ENCODE measurements around the gene TENT5C.

TENT5C gene

DNA sequence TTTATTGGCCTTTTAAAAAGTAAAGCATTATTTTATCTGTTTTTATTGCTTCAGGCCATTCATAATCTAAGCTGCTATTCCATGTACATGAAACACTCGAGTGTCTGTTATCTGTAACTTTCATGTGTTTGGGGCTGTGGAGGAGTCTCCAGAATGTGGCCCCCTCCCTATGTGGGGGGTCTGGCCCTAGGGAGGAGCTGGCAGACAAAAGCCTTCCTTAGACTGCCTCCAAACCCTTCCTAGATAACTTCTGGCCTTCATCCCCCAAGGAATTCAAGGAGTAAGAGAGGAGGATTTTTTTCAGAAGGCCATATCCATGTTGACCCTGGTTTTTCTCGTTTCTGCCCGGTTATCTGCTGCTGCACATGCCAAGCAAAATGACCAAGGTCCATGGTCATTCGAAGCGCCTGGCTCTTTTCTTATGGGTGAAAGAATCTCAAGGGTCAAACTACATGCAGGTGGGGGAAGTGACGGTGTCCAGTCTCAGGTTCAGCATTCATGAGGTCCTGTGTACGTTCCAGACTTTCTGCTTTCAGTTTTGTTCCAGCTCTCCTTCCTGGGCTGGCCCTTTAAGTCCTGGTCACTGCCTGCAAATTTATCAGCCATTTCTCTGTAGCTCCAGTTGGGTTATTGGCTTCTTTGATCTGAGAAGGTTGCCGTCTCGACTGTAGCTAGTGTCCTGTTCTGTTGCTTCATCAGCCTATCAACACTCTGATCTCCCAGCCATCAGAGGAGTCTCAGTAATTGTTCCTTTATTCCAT lies 8.3 kb downstream of the TENT5C start:
- no peak for DNase-seq

DNA sequence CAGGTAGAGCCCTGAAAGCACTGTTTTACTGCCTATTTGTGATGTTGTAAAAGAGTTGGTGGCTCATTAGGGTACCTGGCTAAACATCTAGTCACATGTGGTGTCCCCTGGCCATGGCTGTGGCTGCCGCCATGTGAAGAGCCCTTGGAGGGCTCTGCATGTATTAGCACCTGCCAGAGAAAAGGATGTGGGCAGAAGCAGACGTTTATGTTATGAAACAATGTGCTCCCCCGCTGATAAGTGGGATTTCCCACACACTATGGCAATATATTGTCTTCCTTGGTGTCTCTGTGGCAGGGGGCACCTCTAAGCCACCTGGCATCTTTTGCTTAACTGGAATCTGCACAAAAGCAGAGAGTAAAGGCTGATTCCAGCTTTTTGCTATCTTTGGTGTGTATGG lies 9.6 kb downstream of the TENT5C start:
- no peak for DNase-seq

DNA sequence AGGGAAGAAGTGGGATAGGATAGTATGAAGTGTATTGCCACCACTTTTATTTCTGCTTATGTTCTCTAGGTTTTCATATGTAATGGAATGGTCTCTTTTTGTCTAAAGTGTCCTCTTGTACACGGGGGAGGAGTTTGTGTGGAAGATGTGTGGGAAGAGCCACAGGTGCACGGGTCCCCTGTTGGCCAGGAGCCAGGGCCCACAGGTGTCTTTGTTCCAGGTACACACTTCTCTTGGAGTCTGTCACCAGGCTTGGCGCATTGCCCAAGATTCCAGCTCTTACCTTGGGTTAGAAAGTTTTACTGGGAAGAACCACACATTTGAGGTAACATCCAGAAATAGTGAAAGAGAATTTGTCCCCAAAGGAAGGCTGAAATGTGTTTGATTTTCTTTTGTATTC lies 10.5 kb downstream of the TENT5C start:
- DNase-seq: no peak

DNA sequence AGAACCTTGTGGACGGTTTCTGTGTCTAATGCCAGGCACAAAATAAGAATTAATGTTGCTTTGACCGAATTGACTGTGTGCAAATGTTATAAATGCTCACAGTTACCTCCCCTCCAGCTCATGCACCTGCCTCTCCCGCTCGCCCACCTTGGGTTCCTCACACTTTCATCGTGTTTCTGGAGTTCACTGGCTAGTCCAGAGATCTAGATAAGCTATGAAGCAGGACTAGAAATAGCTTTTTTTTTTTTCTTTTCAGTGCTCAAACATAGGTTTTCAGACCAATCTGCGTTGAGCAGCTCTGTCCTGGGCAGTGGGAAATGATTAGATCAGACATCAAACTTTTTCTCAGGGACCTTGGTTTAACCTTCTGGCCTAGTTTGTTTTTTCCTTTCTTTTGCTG lies 11.1 kb downstream of the TENT5C start:
- no peak for DNase-seq

DNA sequence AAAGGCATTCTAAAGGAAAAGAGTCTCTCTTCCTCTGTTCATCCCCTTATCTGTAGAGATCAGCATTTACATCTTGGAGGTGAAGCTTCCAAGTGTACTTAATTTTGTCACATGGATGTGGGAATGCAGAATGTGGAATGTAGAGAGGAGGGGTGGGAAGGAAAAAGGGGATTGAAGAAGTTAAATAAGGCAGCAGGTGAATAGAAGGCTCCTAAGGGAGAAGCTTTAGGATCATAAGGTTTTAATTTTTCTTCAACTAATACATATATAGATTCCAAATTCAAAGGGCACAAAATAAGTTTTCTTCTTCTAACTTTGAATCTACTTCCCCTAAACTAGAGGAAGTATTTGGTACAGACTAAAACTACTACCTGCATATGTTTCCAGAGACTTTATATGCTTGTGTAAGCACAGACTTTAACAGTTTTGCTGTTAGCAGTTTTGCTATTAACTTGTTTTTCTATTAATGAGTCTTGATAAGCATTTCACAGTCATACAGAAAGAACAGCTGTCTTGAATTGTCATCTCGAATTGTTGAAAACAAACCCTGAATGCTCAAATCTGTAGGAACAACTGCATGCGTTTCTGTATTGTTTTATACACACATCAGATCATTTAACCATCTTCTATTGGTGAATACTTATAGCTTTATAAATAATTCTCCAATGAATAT lies 12.7 kb downstream of the TENT5C start:
- no peak for DNase-seq

DNA sequence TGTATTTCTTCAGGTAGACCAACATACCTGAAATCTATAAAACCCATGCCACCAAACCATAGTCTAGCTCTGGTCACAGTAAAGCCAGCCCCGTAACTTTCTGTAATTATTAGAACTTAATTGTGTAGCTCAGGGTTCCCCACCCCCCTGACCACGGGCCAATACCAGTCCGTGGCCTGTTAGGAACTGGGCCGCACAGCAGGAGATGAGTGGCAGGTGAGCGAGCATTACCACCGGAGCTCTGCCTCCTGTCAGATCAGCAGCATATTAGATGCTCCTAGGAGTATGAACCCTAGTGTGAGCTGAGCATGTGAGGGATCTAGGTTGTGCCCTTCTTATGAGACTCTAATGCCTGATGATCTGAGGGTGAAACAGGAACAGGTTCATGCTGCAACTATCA lies 14.6 kb downstream of the TENT5C start:
- DNase-seq: no peak

DNA sequence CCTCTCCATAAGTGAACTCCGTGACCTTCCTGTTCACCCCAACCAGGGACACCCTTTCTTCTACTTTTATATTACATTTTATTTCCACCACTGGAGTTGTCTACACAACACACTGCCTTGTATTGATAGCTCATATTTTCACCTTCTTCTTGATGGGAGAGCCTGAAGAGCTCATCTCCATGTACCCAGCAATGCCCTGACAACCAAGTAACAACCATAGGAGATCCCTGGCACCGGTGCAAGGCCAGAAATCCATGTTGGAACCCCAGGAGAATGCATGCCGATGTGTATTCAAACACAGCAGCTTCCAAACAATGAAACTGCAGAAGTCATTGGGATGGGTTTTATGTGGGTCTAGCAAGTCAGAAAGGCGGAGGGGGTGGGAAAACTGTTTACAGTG lies 15.5 kb downstream of the TENT5C start:
- no peak for DNase-seq

DNA sequence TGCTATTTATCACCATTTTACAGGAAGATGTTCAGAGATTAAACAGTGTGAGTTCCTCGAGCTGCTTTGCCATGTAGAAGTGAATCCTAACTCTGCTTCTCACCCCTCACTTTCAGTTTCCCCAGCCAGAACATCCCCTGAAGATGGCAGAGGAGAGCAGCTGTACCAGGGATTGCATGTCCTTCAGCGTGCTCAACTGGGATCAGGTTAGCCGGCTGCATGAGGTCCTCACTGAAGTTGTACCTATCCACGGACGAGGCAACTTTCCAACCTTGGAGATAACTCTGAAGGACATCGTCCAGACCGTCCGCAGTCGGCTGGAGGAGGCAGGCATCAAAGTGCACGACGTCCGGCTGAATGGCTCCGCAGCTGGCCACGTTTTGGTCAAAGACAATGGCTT lies 16.9 kb downstream of the TENT5C start:
- no peak for DNase-seq

DNA sequence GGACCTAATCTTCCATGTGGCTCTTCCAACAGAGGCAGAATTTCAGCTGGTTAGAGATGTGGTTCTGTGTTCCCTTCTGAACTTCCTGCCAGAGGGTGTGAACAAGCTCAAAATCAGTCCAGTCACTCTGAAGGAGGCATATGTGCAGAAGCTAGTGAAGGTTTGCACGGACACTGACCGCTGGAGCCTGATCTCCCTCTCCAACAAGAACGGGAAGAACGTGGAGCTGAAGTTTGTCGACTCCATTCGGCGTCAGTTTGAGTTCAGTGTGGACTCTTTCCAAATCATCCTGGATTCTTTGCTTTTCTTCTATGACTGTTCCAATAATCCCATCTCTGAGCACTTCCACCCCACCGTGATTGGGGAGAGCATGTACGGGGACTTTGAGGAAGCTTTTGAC lies 17.3 kb downstream of the TENT5C start:
- DNase-seq: no peak

DNA sequence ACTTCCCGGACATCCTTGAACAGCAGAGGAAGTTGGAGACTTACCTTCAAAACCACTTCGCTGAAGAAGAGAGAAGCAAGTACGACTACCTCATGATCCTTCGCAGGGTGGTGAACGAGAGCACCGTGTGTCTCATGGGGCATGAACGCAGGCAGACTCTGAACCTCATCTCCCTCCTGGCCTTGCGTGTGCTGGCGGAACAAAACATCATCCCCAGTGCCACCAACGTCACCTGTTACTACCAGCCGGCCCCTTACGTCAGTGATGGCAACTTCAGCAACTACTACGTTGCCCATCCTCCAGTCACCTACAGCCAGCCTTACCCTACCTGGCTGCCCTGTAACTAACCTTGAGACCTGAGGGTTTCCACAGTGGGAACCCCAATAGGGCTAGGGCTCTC lies 17.9 kb downstream of the TENT5C start:
- DNase-seq: no peak

DNA sequence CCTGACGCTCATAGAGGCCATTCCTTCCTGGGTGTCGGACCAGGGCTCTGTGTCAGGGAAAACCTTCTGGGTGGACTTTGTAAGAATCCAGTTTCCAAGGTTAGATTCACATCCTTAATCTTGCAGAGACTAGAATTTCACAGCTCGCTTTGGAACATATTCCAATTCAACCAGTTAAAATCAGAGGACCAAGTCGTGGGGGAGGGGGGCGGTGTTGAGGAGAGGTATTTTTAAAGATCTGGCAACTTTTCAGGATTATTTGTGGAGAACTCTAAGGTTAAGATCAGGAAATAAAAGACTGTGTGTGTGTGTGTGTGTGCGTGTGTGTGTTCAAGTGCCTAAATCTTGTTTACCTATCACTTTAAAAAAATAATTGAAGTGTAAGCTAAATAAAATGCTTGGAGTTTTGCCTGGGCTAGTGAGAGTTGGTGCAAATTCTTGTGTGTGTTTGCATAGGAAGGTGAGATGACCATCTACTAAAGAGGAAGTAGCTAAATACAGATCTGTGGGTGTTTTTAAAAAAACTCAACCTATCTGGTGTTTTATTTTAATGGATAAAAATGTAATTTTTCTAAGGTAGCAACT lies 21.8 kb downstream of the TENT5C start:
- no peak for DNase-seq

DNA sequence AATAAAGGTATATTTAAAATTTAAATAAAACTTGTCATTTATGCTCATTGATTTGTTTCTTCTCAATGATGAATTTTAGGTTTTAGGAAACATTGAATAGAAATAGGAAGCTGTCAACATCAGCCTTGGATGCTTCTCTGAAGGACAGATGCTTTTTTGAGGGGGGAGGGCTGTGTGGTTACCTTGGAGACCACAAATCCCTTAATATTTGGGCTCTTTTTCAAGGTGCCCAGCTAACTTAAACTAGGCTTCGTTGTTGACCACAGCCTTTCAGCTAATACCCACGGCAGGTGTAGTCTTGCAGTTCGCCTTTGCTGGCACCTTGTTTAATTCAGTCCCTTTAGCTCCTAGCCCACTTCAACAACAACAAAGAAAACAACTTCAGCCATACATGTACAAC lies 22.5 kb downstream of the TENT5C start:
- no peak for DNase-seq

DNA sequence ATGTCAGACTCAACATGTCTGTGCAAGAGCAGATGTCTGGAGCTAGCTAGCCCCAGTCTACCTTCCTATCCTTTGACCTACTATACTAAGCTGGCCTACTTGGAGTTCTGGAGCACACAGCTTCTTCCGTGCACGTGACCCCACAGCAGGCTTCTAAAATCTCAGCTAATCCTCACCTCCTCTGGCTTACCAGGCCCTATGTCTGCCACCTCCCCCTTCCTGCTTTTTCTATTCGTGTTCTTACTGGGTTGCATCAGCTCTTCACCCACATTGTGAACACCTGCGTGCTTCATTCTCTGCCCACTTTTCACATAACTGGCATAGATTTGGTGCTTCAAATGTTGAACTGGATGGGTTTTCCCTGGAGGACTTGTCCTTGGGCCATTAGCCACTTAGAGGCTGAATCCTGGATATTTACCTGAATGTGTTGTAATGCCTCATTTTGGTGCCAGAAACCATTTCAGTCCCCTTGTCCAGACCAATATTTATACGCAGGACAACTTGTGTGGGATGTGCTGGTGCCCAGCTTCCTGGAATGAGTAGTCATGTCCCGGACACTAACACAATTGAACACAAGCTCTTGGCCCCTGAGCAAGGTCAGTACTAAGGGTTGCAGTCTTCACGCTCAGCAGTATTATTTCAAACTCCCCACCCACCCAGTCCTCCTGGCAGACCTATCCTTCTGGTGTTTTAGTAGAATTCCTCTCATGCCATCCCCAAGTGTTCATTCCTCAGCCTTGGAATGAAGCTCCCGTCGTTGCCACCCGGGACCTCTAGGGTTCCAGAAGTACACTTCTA lies 24.0 kb downstream of the TENT5C start:
- DNase-seq: no peak

DNA sequence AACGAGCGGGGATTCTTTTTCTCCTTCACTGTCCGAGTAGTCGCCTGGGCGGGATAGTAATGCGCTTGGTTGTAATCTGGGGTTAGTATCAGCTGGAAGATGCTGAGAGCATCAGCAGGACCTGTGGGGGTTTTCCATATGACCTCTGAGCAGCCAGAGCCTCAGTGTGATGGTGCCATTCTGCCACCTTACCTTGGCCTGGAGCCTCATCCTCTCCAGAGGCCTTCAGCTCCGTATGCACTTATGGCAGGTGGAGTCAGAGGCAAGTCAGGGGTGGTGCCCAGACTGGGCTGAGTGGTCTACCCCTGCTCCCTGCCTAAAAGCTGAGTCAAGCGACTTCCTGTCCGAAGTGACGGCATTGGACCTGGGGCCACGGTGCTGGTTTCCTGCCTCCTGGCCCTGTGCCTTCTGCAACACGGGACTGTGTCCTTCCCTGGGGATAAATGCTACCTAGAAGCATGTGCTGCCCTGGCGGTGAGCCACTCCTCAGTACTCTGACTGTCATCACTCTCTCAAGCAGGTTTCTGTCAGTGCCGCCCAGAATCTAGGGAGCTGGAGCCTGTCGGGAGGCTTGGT lies 24.7 kb downstream of the TENT5C start:
- no peak for DNase-seq

DNA sequence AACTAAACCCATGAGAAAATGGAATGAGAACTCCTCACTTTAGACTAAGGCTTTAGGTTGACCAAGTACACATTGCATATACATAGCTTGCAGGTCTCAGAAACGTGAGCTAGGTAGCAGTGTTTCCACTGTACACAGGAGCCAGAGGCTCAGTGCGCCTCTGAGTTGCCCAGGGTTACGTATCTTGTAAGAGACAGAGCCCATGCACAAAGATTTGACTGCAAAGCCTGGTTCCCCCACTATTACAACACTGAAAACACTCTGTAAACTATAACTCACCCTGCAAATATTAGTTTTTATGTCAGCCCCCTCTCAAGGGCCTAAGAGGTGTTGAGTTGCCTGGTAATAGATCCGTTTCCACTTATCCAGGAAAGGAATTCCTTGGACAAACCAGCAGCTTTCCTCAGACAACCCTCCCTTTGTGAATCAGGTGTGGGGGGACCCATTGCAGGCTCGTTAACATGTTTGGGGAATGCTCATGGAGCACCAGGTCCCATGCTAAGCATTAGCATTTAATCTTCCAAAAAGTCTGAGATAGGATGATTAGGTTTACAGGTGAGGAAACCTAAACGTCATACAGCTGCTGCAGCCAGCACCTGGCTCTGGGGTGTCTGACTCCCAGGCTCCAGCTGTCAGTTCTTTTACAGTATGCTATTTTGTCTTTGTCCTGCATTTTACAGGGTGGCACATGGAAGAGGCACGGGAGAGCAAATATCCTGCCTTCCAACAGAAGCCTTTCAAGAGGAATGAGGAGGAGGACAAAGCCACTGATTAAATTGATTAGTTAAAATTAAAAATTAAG lies 25.7 kb downstream of the TENT5C start:
- DNase-seq: no peak

DNA sequence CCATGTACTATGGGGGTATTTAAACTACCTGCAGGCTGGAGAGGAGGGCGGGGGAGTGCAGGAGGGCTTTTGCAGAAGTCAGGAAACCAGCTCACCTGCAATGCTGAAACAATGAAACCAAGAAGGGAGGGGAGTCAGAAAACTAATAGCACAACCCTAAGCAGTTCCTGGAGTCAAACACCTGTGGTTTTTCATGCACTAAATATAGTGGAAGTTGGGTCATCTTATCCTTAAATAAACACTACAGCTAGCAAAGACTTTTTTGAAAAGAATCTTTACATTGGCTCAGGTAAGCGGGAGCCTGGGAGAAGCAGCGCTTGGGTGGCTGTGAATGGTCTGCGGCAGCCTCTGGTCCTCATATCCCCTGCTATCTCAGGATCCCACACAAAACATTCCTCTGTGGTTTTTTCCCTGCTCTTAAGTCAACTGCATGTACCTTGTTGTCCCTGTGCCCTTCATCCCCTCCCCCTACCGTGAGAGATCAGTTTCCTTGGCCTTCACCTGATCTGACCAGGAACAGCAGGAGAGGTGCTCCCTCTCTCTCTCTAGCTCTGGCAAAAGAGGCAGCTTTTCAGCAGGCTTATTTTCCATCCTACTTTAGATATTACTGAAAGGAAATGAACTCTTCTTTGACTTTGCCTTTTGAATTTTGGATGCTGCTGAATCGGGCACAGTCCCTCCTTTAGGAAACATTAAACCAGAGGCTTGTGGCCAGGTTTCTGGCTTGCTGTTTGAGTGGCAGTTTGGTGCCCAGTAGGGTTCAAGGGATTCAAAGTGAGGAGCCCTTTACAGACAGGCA lies 26.6 kb downstream of the TENT5C start:
- no peak for DNase-seq

DNA sequence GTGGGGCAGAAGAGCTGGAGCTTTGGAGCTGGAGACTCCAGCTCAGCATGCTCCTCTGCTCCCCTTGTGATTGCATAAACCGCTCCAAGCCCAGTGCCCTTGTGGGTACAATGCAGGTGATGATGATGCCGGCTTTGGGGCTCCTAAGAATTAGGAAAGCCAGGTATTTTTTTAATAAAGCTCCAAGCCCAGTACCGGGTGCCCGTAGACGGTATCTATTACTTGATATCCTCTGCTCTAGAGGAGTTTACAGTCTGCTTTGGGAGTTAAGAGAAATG lies 27.2 kb downstream of the TENT5C start:
- DNase-seq: no peak

DNA sequence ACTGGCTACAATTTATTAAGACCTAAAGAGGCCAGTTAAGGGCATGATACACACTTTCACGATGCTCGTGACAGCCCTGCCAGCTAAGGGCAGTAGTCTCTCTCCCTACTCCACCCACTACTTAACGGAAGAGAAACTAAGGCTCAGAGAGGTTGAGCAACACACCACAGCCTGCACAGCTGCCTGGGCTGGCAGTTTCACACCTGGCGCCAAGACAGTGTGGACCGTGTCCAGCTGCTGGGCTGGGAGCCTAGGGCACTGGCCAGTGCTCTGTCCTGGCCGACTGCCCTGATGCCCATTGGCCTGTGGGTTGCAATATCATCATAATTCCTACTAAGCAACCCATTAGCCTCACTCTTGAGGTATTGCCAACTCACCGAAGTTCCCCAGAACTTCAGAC lies 27.6 kb downstream of the TENT5C start:
- no peak for DNase-seq

DNA sequence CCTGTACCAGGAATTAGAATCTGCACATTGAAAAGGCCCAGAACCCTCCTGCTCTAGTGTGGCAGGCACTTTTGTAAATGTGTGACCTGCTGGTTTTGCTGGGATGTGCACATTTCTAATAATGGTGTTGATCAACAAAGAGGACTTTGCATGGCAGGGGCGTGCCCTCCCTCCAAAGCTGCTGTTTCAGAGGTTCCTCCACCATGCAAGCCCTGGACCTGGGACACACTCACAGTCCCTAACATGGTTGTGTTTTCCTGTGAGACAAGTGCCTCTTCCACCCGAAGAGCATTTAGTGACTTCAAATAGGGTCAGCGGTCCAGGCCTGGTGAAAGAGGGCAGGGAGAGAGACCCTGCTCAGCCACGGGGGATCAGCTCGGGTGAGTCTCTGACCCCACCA lies 28.1 kb downstream of the TENT5C start:
- DNase-seq: no peak

DNA sequence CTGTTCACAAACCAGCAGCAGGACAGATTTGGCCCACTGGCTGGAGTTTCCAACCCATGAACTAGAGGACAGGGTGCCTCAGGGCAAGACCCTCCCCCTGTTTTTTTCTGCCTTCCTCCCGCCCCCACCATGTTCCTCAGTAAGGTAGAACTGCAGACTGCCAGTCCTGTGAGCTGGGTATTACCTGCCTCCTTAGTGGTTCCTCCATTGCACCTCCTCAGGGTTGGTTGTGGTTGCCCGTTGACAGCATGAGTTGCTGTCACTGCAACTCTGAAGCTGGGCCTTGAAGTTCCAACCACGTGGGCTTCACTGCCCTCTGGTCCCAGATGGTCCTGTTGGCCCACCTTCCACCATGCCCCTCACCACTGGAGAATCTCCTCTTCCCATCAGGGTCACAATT lies 28.8 kb downstream of the TENT5C start:
- no peak for DNase-seq

DNA sequence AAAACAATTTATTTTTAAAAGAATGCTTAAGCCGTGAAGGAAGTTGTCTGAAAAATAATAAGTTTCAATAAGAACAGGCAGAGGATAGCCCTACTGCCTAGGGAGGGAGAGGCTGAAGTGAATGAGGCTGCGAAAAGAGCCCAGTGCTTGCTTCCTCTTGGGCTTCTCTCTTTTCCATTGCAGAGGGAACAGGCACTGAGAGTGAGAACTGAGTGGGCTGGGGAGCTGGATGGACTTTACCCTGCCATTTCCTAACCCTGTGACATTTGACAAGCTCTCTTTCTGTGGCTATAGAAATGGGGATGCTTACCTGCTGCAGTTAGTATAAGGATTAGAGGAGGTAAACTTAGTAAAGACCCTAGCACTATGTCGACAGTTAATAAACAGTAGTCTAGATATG lies 30.0 kb downstream of the TENT5C start:
- DNase-seq: no peak
